HEK293 (cell line): ENCODE results near the gene PSMD13.

ENCODE experiments used
- CTCF ChIA-PET: fragments of 350-600 bp; formaldehyde crosslinking; extraction: SDS; loops from one replicate; lab custom pipeline; 2021; ENCODE audit warnings: antibody characterized with exemption; lab: Yijun Ruan, JAX
- POLR2A ChIA-PET: fragments of 300-600 bp; formaldehyde crosslinking; extraction: SDS; loops from one replicate; lab custom pipeline; 2020; ENCODE audit warnings: antibody characterized with exemption, inconsistent platforms; lab: Yijun Ruan, JAX
- H3K27ac ChIP-seq: fragments of 200-500 bp; sonication (Bioruptor generic); 2 replicates; pipeline ENCODE4 v1.5.1; 2014; ENCODE audit warnings: low read depth, low read length, control low read depth, inconsistent platforms; ENCODE audit errors: extremely low read depth
- H3K36me3 ChIP-seq, 2 experiments: fragments of 200-500 bp in 1 of 2; sonication (Bioruptor generic) in 1 of 2; 1 replicate in 1 of 2; 2 replicates in 1 of 2; pipeline ENCODE4 v1.5.1; 2014 to 2017; ENCODE audit warnings: inconsistent platforms in 2 of 2, low read length in 2 of 2; ENCODE audit not compliant: control insufficient read depth in 2 of 2, insufficient read depth in 1 of 2
- H3K4me1 ChIP-seq: fragments of 200-500 bp; sonication (Bioruptor generic); 2 replicates; pipeline ENCODE4 v1.5.1; 2014; ENCODE audit warnings: mild to moderate bottlenecking, low read length, inconsistent platforms; ENCODE audit not compliant: control insufficient read depth, insufficient read depth
- H3K4me3 ChIP-seq: 2 replicates; pipeline ENCODE4 v1.5.1; 2011; ENCODE audit warnings: low read depth, mild to moderate bottlenecking, control low read depth, low read length, moderate library complexity
- H3K9me3 ChIP-seq: fragments of 200-500 bp; sonication (Bioruptor generic); 2 replicates; pipeline ENCODE4 v1.5.1; 2014; ENCODE audit warnings: low read depth, low read length, inconsistent platforms; ENCODE audit not compliant: control insufficient read depth, insufficient read depth
- CTCF ChIP-seq: fragments of 450-650 bp; formaldehyde crosslinking; IDR thresholded peaks from 2 replicates; pipeline ENCODE4 v1.5.1; 2016; ENCODE audit warnings: missing biosample characterization, missing genetic modification characterization
- GFI1B ChIP-seq: fragments of 450-650 bp; formaldehyde crosslinking; IDR thresholded peaks from 2 replicates; pipeline ENCODE4 v1.5.1; 2016; ENCODE audit warnings: missing biosample characterization, missing genetic modification characterization
- GLI4 ChIP-seq: fragments of 450-650 bp; formaldehyde crosslinking; IDR thresholded peaks from 2 replicates; pipeline ENCODE4 v1.5.1; 2016; ENCODE audit warnings: missing biosample characterization, missing genetic modification characterization
- HOXA7 ChIP-seq: sonication (generic); formaldehyde crosslinking; IDR thresholded peaks from 2 replicates; pipeline ENCODE4 v1.8.1; 2022; ENCODE audit warnings: missing genetic modification reagents, borderline replicate concordance
- KLF10 ChIP-seq: fragments of 450-650 bp; IDR thresholded peaks from 2 replicates; pipeline ENCODE4 v1.5.1; 2018; ENCODE audit warnings: missing biosample characterization, mild to moderate bottlenecking, missing genetic modification characterization
- MZF1 ChIP-seq: fragments of 450-650 bp; formaldehyde crosslinking; IDR thresholded peaks from 2 replicates; pipeline ENCODE4 v1.5.1; 2017; ENCODE audit warnings: missing biosample characterization, missing genetic modification characterization, borderline replicate concordance
- SCRT2 ChIP-seq: fragments of 450-650 bp; formaldehyde crosslinking; IDR thresholded peaks from 2 replicates; pipeline ENCODE4 v1.5.1; 2016; ENCODE audit warnings: missing biosample characterization, missing genetic modification characterization
- SP2 ChIP-seq: fragments of 450-650 bp; formaldehyde crosslinking; IDR thresholded peaks from 2 replicates; pipeline ENCODE4 v1.5.1; 2016; ENCODE audit warnings: missing biosample characterization, missing genetic modification characterization
- TRIM28 ChIP-seq: IDR thresholded peaks from 2 replicates; pipeline ENCODE4 v1.6.1; 2011; ENCODE audit warnings: low read length, control low read depth, borderline replicate concordance
- ZBTB48 ChIP-seq: fragments of 450-650 bp; formaldehyde crosslinking; IDR thresholded peaks from 2 replicates; pipeline ENCODE4 v1.5.1; 2016; ENCODE audit warnings: missing biosample characterization, missing genetic modification characterization
- ZBTB6 ChIP-seq: fragments of 450-650 bp; formaldehyde crosslinking; IDR thresholded peaks from 2 replicates; pipeline ENCODE4 v1.5.1; 2017; ENCODE audit warnings: missing biosample characterization, missing genetic modification characterization
- ZFHX2 ChIP-seq: fragments of 450-650 bp; formaldehyde crosslinking; conservative IDR thresholded peaks from 2 replicates; pipeline ENCODE4 v1.5.1; 2016; ENCODE audit warnings: missing biosample characterization, missing genetic modification characterization
- ZNF114 ChIP-seq: fragments of 450-650 bp; formaldehyde crosslinking; IDR thresholded peaks from 2 replicates; pipeline ENCODE4 v1.5.0; 2017; ENCODE audit warnings: missing biosample characterization, missing genetic modification characterization
- ZNF157 ChIP-seq: fragments of 450-650 bp; formaldehyde crosslinking; IDR thresholded peaks from 2 replicates; pipeline ENCODE4 v1.5.1; 2016; ENCODE audit warnings: missing biosample characterization, missing genetic modification characterization
- ZNF175 ChIP-seq: fragments of 450-650 bp; formaldehyde crosslinking; IDR thresholded peaks from 2 replicates; pipeline ENCODE4 v1.5.1; 2016; ENCODE audit warnings: missing biosample characterization, missing genetic modification characterization
- ZNF23 ChIP-seq: fragments of 450-650 bp; formaldehyde crosslinking; IDR thresholded peaks from 2 replicates; pipeline ENCODE4 v1.5.1; 2016; ENCODE audit warnings: missing biosample characterization, missing genetic modification characterization, borderline replicate concordance
- ZNF292 ChIP-seq: fragments of 450-650 bp; formaldehyde crosslinking; IDR thresholded peaks from 2 replicates; pipeline ENCODE4 v1.5.1; 2016; ENCODE audit warnings: low read depth, missing biosample characterization, missing genetic modification characterization, borderline replicate concordance
- ZNF302 ChIP-seq: fragments of 450-650 bp; formaldehyde crosslinking; IDR thresholded peaks from 2 replicates; pipeline ENCODE4 v1.5.1; 2016; ENCODE audit warnings: missing biosample characterization, missing genetic modification characterization, low read depth
- ZNF324 ChIP-seq: fragments of 450-650 bp; formaldehyde crosslinking; IDR thresholded peaks from 2 replicates; pipeline ENCODE4 v1.5.1; 2016; ENCODE audit warnings: missing biosample characterization, missing genetic modification characterization
- ZNF433 ChIP-seq: fragments of 450-650 bp; formaldehyde crosslinking; IDR thresholded peaks from 2 replicates; pipeline ENCODE4 v1.5.1; 2016; ENCODE audit warnings: missing biosample characterization, missing genetic modification characterization, low read depth
- ZNF530 ChIP-seq: fragments of 450-650 bp; formaldehyde crosslinking; IDR thresholded peaks from 2 replicates; pipeline ENCODE4 v1.5.1; 2016; ENCODE audit warnings: low read depth, missing biosample characterization, missing genetic modification characterization
- ZNF544 ChIP-seq: fragments of 450-650 bp; formaldehyde crosslinking; IDR thresholded peaks from 2 replicates; pipeline ENCODE4 v1.5.0; 2017; ENCODE audit warnings: missing biosample characterization, missing genetic modification characterization
- ZNF645 ChIP-seq: fragments of 450-650 bp; formaldehyde crosslinking; IDR thresholded peaks from 2 replicates; pipeline ENCODE4; 2016; ENCODE audit warnings: missing biosample characterization, missing genetic modification characterization
- ZNF654 ChIP-seq: fragments of 450-650 bp; formaldehyde crosslinking; IDR thresholded peaks from 2 replicates; pipeline ENCODE4 v1.5.1; 2016; ENCODE audit warnings: low read depth, missing biosample characterization, missing genetic modification characterization
- ZNF768 ChIP-seq: fragments of 450-650 bp; formaldehyde crosslinking; IDR thresholded peaks from 2 replicates; pipeline ENCODE4 v1.5.1; 2018; ENCODE audit warnings: missing biosample characterization, mild to moderate bottlenecking, missing genetic modification characterization
- ZNF791 ChIP-seq: fragments of 450-650 bp; formaldehyde crosslinking; IDR thresholded peaks from 2 replicates; pipeline ENCODE4 v1.5.1; 2016; ENCODE audit warnings: missing biosample characterization, missing genetic modification characterization
- ZNF792 ChIP-seq: fragments of 450-650 bp; formaldehyde crosslinking; IDR thresholded peaks from 2 replicates; pipeline ENCODE4 v1.5.1; 2016; ENCODE audit warnings: missing biosample characterization, missing genetic modification characterization
- ZNF830 ChIP-seq: fragments of 450-650 bp; IDR thresholded peaks from 2 replicates; pipeline ENCODE4 v1.5.0; 2018; ENCODE audit warnings: missing biosample characterization, missing genetic modification characterization, low read depth, mild to moderate bottlenecking, moderate library complexity

Gene PSMD13

GRCh38 chr11:280706-281485 is 44.1 kb downstream of the PSMD13 start:
- no peak overlapping the region for H3K27ac ChIP-seq
- POLR2A ChIA-PET, result interaction anchor here (0.6 kb wide), 1 partner anchor 83 kb away, joined by 3 read pairs; no protein-coding TSS in a partner anchor
- CTCF ChIA-PET, result interaction anchor here (0.5 to 1.3 kb wide), 7 partner anchors 10 to 446 kb away, joined by 3 to 7 read pairs (median 3); no protein-coding TSS in a partner anchor
- no peaks in the 10 kb centered on the region for H3K9me3 ChIP-seq
- TF ChIP-seq ZNF645 (tag by site-specific recombination), result no peak
- 0 out of 2 replicates have a peak, but pooled peaks have one; percentile 8 for TF ChIP-seq ZFHX2 (tag by site-specific recombination)
- TF ChIP-seq ZNF544 (tag by site-specific recombination), result no peak
- peak; percentile 68 for TF ChIP-seq SCRT2
- H3K4me3 ChIP-seq, result no peak overlapping the region
- H3K36me3 ChIP-seq, result no peaks in the 10 kb centered on the region
- no peaks in the 10 kb centered on the region for H3K4me1 ChIP-seq

- no peaks in the 10 kb centered on the region for H3K9me3 ChIP-seq
- H3K4me3 ChIP-seq, result no peak overlapping the region
- H3K36me3 ChIP-seq, result no peaks in the 10 kb centered on the region
- H3K4me1 ChIP-seq, result no peaks in the 10 kb centered on the region
- POLR2A ChIA-PET, result no interaction called here
- TF ChIP-seq ZNF654 (no peak), ZBTB6 (no peak), ZNF830 (tag by site-specific recombination) (no peak), ZNF792 (no peak), TRIM28 (no peak), ZNF530 (no peak), ZNF433 (no peak), ZNF292 (no peak), ZNF791 (tag by site-specific recombination) (no peak), ZNF23 (tag by site-specific recombination) (no peak), ZNF324 (no peak), GFI1B (no peak), HOXA7 (no peak), ZNF768 (tag by site-specific recombination) (no peak), MZF1 (no peak), ZNF157 (no peak), ZNF302 (no peak), ZNF175 (no peak)
- H3K27ac ChIP-seq, result no peak overlapping the region
- CTCF ChIA-PET, result interaction anchor here (0.7 to 0.9 kb wide), 2 partner anchors 28 to 46 kb away, joined by 3 to 5 read pairs; no protein-coding TSS in a partner anchor
Observed at GRCh38 chr11:281486-282161, 44.8 kb downstream of the PSMD13 start.

GRCh38 chr11:282171-282570 is 45.4 kb downstream of the PSMD13 start:
- H3K4me3 ChIP-seq, result no peak overlapping the region
- ChIA-PET POLR2A (no interaction called here), CTCF (interaction anchor here (0.8 to 1.5 kb wide), 3 partner anchors 24 to 31 kb away, joined by 4 to 8 read pairs (median 6); no protein-coding TSS in a partner anchor)
- no peak overlapping the region for H3K27ac ChIP-seq
- no peak for TF ChIP-seq ZBTB48 (tag by site-specific recombination)
- no peak for TF ChIP-seq GLI4 (tag by site-specific recombination)
- no peak for TF ChIP-seq CTCF (tag by site-specific recombination)
- TF ChIP-seq KLF10 (tag by site-specific recombination), result no peak
- no peak for TF ChIP-seq ZNF791 (tag by site-specific recombination)
- no peak for TF ChIP-seq SP2 (tag by site-specific recombination)
- TF ChIP-seq ZNF114 (tag by site-specific recombination), result no peak
- no peaks in the 10 kb centered on the region for H3K36me3 ChIP-seq
- H3K9me3 ChIP-seq, result no peaks in the 10 kb centered on the region
- no peaks in the 10 kb centered on the region for H3K4me1 ChIP-seq
